Tibial nerve (tissue), 4 donors: Measurements from ENCODE around the gene TIAL1. TPM values are rescaled to one million over a fixed set of nuclear protein-coding genes. Genes with fewer than 3 reads are reported as not detected.
A peak's percentile ranks its signal among the peaks of the same experiment; 100 is the strongest.

Source experiments
- DNase-seq, 2 donors: peaks; one replicate each; pipeline ENCODE4 v3.0.0-alpha.2; 2019; ENCODE audit warnings: low spot score in 2 of 2
- H3K27ac ChIP-seq, 4 donors: fragments of 200-600 bp; sonication (generic) in 3 of 4; one replicate each; pipeline ENCODE4 v1.5.1; 2017 to 2019; ENCODE audit warnings: mild to moderate bottlenecking in 1 of 4
- H3K27me3 ChIP-seq, 2 donors: fragments of 200-600 bp; sonication (generic) in 1 of 2; one replicate each; pipeline versions ENCODE4 v1.5.1 to v1.6.0; 2017 to 2019
- H3K36me3 ChIP-seq, 3 donors: fragments of 200-600 bp; sonication (generic); one replicate each; pipeline ENCODE4 v1.5.1; 2018 to 2019
- H3K4me1 ChIP-seq, 4 donors: fragments of 200-600 bp; sonication (generic) in 3 of 4; one replicate each; pipeline ENCODE4 v1.5.1; 2017 to 2019
- H3K4me3 ChIP-seq, 4 donors: fragments of 200-600 bp; sonication (generic) in 3 of 4; one replicate each; pipeline ENCODE4 v1.5.1; 2017 to 2019; ENCODE audit warnings: mild to moderate bottlenecking in 1 of 4, moderate library complexity in 1 of 4
- H3K9me3 ChIP-seq, 4 donors: fragments of 200-600 bp; sonication (generic) in 3 of 4; one replicate each; pipeline ENCODE4 v1.5.1; 2017 to 2019
- CTCF ChIP-seq, 5 experiments: fragments of 200-600 bp in 3 of 5; fragments of 450-650 bp in 2 of 5; sonication (generic) in 3 of 5; IDR thresholded peaks; one replicate each; pipeline ENCODE4 v1.5.1; 2016 to 2019; ENCODE audit warnings: antibody characterized with exemption in 5 of 5, mild to moderate bottlenecking in 3 of 5, moderate library complexity in 2 of 5
- EP300 ChIP-seq, 2 donors: sonication (generic); formaldehyde crosslinking; IDR thresholded peaks; one replicate each; pipeline ENCODE4 v1.6.1; 2017; ENCODE audit warnings: antibody characterized with exemption in 2 of 2, mild to moderate bottlenecking in 1 of 2
- POLR2A ChIP-seq, 2 donors: fragments of 450-650 bp; IDR thresholded peaks; one replicate each; pipeline ENCODE4 v1.6.1; 2017; ENCODE audit warnings: antibody characterized with exemption in 2 of 2, mild to moderate bottlenecking in 2 of 2, moderate library complexity in 2 of 2
- WGBS, 2 donors: methylation state at CpG; one replicate each; pipeline ENCODE4 v1.1.5; 2018; 5-methylcytosine and 5-hydroxymethylcytosine counted together
- total RNA-seq, 4 donors: library from RNA; depleted of rRNA; stranded (reverse); fragments of >200 nt; gene quantifications; one replicate each; pipeline ENCODE4 v1.1.0, GENCODE V29; 2016

Gene TIAL1
- total RNA-seq, 4 donors from 2014 or later = 53.0 to 103 (median 87.2) TPM

GRCh38 chr10:119542357-119542987 lies 54.3 kb downstream of the TIAL1 start, which contains the start of gene RGS10:
Gene RGS10, minus strand, starts transcription at chr10:119542719. Its CDS starts 81 bp downstream, at chr10:119542638.
- Histone ChIP-seq H3K36me3 (no peaks in the 10 kb centered on the region), H3K4me3 (peak within 1 kb of the TSS; percentile 50 to 89 (median 76)), H3K27me3 (no peaks in the 10 kb centered on the region), H3K4me1 (peaks cover 0 to 44% (median 20%) of the 10 kb centered on the region in 4 donors), H3K27ac (peak within 1 kb of the TSS; percentile 59 to 86 (median 82)), H3K9me3 (no peaks in the 10 kb centered on the region)
- TF ChIP-seq POLR2A (IDR thresholded peaks at IDR 0.05) = peak; percentile 73
- TF ChIP-seq CTCF (IDR thresholded peaks at IDR 0.05) = peak in 1 of 5 experiments; percentile 24
- peak in 1 of 2 donors; percentile 59 for TF ChIP-seq EP300 (IDR thresholded peaks at IDR 0.05)
- WGBS, 2 donors = 0 to 1% methylated on average over 36 of the region's 76 CpGs
- DNase-seq = peak; percentile 61 to 67

GRCh38 chr10:119541459-119542356 lies 55.1 kb downstream of the TIAL1 start:
- no peak for TF ChIP-seq POLR2A (IDR thresholded peaks at IDR 0.05)
- no peak for TF ChIP-seq CTCF (IDR thresholded peaks at IDR 0.05)
- TF ChIP-seq EP300 (IDR thresholded peaks at IDR 0.05) = no peak
- Histone ChIP-seq H3K27ac (peak overlapping the region; percentile 59 to 86 (median 82)), H3K9me3 (no peaks in the 10 kb centered on the region), H3K4me1 (peaks cover 0 to 46% (median 20%) of the 10 kb centered on the region in 4 donors), H3K4me3 (peak overlapping the region; percentile 50 to 89 (median 76)), H3K27me3 (no peaks in the 10 kb centered on the region), H3K36me3 (no peaks in the 10 kb centered on the region)
- WGBS, 2 donors = 27 to 49% methylated on average over 30 to 54 of the region's 57 CpGs
- no peak for DNase-seq

DNA sequence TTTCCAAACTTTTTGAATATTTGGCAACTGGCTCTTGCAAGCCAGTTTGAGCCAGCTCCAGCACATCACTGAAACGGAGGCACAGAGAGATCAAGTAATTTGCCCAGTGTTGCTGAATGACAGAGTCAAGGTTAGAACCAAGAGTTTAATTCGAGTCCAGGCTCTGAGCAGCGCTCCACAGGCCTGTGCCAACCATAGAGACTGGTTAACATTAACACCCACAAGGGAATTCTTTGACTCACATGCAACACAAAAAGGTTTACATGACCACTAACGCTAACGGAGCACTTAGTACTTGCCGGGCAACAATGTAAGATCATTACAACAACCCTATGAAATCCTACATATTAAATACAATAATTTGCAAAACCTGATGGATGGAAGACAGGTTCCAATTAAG lies 55.7 kb downstream of the TIAL1 start:
- no peaks in the 10 kb centered on the region for H3K27me3 ChIP-seq
- WGBS, 2 donors = 44 to 48% methylated on average over 6 of the region's 6 CpGs
- no peaks in the 10 kb centered on the region for H3K36me3 ChIP-seq
- TF ChIP-seq POLR2A (IDR thresholded peaks at IDR 0.05) = no peak
- TF ChIP-seq EP300 (IDR thresholded peaks at IDR 0.05) = no peak
- no peak for TF ChIP-seq CTCF (IDR thresholded peaks at IDR 0.05)
- no peak for DNase-seq
- peak overlapping the region in 2 of 4 donors; percentile 83 to 89 for H3K4me3 ChIP-seq
- peaks cover 0 to 51% (median 20%) of the 10 kb centered on the region in 4 donors for H3K4me1 ChIP-seq
- peak overlapping the region in 2 of 4 donors; percentile 10 to 86 for H3K27ac ChIP-seq
- H3K9me3 ChIP-seq = no peaks in the 10 kb centered on the region

DNA sequence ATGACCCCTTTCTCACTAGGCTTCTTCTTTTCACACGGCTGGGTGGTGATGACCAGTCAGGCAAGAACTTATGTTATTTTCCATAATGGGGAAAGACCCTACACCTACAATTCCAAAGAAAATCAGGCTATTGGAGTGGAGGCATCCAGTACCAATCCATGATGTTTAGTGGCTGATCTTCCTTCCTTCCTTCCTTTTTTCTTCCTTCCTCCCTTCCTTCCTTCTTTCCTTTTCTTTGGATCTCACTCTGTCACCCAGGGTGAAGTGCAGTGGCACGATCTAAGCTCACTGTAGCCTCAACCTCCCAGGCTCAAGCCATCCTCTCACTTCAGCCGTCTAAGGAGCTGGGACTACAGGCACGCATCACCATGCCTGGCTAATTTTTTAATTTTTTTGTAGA lies 56.7 kb downstream of the TIAL1 start:
- peaks cover 0 to 51% (median 20%) of the 10 kb centered on the region in 4 donors for H3K4me1 ChIP-seq
- no peak for DNase-seq
- H3K27me3 ChIP-seq = no peaks in the 10 kb centered on the region
- H3K4me3 ChIP-seq = no peak overlapping the region
- H3K27ac ChIP-seq = no peak overlapping the region
- no peaks in the 10 kb centered on the region for H3K9me3 ChIP-seq
- no peaks in the 10 kb centered on the region for H3K36me3 ChIP-seq
- no peak for TF ChIP-seq EP300 (IDR thresholded peaks at IDR 0.05)
- TF ChIP-seq CTCF (IDR thresholded peaks at IDR 0.05) = no peak
- TF ChIP-seq POLR2A (IDR thresholded peaks at IDR 0.05) = no peak
- 89 to 91% methylated on average over 4 of the region's 4 CpGs for WGBS, 2 donors
